HepG2 (cell line): ENCODE measurements around the gene BLOC1S4. TPM values are rescaled to one million over a fixed set of nuclear protein-coding genes. Genes with fewer than 3 reads are reported as not detected.

Experiments
- AKAP8 ChIP-seq: sonication (generic); formaldehyde crosslinking; IDR thresholded peaks from 2 replicates; pipeline ENCODE4 v1.5.1; 2020; ENCODE audit warnings: mild to moderate bottlenecking, missing genetic modification reagents
- ARID2 ChIP-seq: sonication (generic); formaldehyde crosslinking; IDR thresholded peaks from 2 replicates; pipeline ENCODE4 v1.8.1; 2022; ENCODE audit warnings: mild to moderate bottlenecking, missing genetic modification reagents, borderline replicate concordance
- EED ChIP-seq: sonication (generic); formaldehyde crosslinking; IDR thresholded peaks from 2 replicates; pipeline ENCODE4 v1.5.0; 2020; ENCODE audit warnings: mild to moderate bottlenecking, missing genetic modification reagents
- ETV5 ChIP-seq: IDR thresholded peaks from 2 replicates; pipeline ENCODE4 v1.6.1; 2018; ENCODE audit warnings: missing biosample characterization, missing genetic modification reagents, inconsistent platforms, borderline replicate concordance
- HDAC6 ChIP-seq: fragments of 200-600 bp; sonication (generic); IDR thresholded peaks from 2 replicates; pipeline ENCODE4 v1.7.0; 2017; ENCODE audit warnings: mild to moderate bottlenecking, antibody characterized with exemption, low read length, low read depth
- MAFK ChIP-seq, 2 experiments: IDR thresholded peaks in 1 of 2; conservative IDR thresholded peaks in 1 of 2; 2 replicates each; pipeline ENCODE4 v1.6.1; 2011; ENCODE audit warnings: improper control_type of control experiment in 2 of 2, low read length in 2 of 2
- MAZ ChIP-seq, 2 experiments: sonication (generic) in 1 of 2; formaldehyde crosslinking in 1 of 2; IDR thresholded peaks; 2 replicates each; pipeline versions ENCODE4 v1.5.0 to v1.6.1; 2012 to 2020; ENCODE audit warnings: low read depth in 2 of 2, mild to moderate bottlenecking in 2 of 2, borderline replicate concordance in 1 of 2, improper control_type of control experiment in 1 of 2, low read length in 1 of 2, missing genetic modification reagents in 1 of 2, moderate library complexity in 1 of 2
- MXI1 ChIP-seq: IDR thresholded peaks from 3 replicates; pipeline ENCODE4 v1.6.1; 2012; ENCODE audit warnings: low read depth, low read length, inconsistent platforms, borderline replicate concordance
- NFKB2 ChIP-seq: sonication (generic); formaldehyde crosslinking; IDR thresholded peaks from 2 replicates; pipeline ENCODE4 v1.4.0; 2020; ENCODE audit warnings: missing genetic modification reagents, borderline replicate concordance
- PAWR ChIP-seq: sonication (generic); formaldehyde crosslinking; IDR thresholded peaks from 2 replicates; pipeline ENCODE4 v1.4.0; 2020; ENCODE audit warnings: missing genetic modification reagents, mild to moderate bottlenecking, borderline replicate concordance
- SOX13 ChIP-seq, 3 experiments: fragments of 450-650 bp in 1 of 3; sonication (generic) in 1 of 3; formaldehyde crosslinking in 1 of 3; IDR thresholded peaks in 2 of 3; conservative IDR thresholded peaks in 1 of 3; 2 replicates each; pipeline versions ENCODE4 v1.5.0 to v1.6.1; 2016 to 2020; ENCODE audit warnings: antibody characterized with exemption in 1 of 3, mild to moderate bottlenecking in 1 of 3, missing compliant biosample characterization in 1 of 3, missing genetic modification reagents in 1 of 3, moderate library complexity in 1 of 3
- SRSF4 ChIP-seq: fragments of 200-400 bp; formaldehyde crosslinking; IDR thresholded peaks from one replicate; pipeline ENCODE4 v1.6.1; 2018; ENCODE audit warnings: mild to moderate bottlenecking, low read depth, low read length, moderate library complexity; ENCODE audit not compliant: poor library complexity, severe bottlenecking
- ZNF256 ChIP-seq: sonication (generic); formaldehyde crosslinking; conservative IDR thresholded peaks from 2 replicates; pipeline ENCODE4 v1.4.0; 2020; ENCODE audit warnings: missing genetic modification reagents
- ZNF282 ChIP-seq: fragments of 450-650 bp; IDR thresholded peaks from 2 replicates; pipeline ENCODE4 v1.6.1; 2018; ENCODE audit not compliant: partially characterized antibody
- ZNF431 ChIP-seq: sonication (generic); formaldehyde crosslinking; IDR thresholded peaks from 2 replicates; pipeline ENCODE4 v1.9.0; 2022; ENCODE audit warnings: missing genetic modification reagents, low read depth, mild to moderate bottlenecking, borderline replicate concordance
- ZNF660 ChIP-seq: sonication (generic); formaldehyde crosslinking; IDR thresholded peaks from 2 replicates; pipeline ENCODE4 v1.5.1; 2020; ENCODE audit warnings: mild to moderate bottlenecking, low read depth, missing genetic modification reagents, borderline replicate concordance
- ZNF746 ChIP-seq: sonication (generic); formaldehyde crosslinking; IDR thresholded peaks from 2 replicates; pipeline ENCODE4 v1.8.0; 2022; ENCODE audit warnings: mild to moderate bottlenecking, missing genetic modification reagents
- ZNF792 ChIP-seq: IDR thresholded peaks from 2 replicates; pipeline ENCODE4 v1.6.1; 2016
- polyA plus RNA-seq, 8 experiments: library from polyadenylated mRNA; depleted of rRNA in 3 of 8; stranded (reverse) in 7 of 8; unstranded in 1 of 8; fragments of >200 nt; fragmentation: Illumina TruSeq in 4 of 8; extraction: Trizol in 4 of 8; gene quantifications; 2 replicates each; pipeline versions ENCODE4 v1.2.1 to v1.2.3, GENCODE V29; 2011 to 2016; ENCODE audit warnings: low read depth in 4 of 8, missing spikeins in 1 of 8, mixed read lengths in 1 of 8; ENCODE audit not compliant: insufficient read depth in 1 of 8
- total RNA-seq, 5 experiments: library from RNA; depleted of rRNA; stranded (reverse); fragments of >200 nt; fragmentation: Illumina TruSeq; extraction: Trizol; gene quantifications; 2 replicates each; pipeline ENCODE4 v1.2.3, GENCODE V29; 2016; ENCODE audit warnings: low read depth in 1 of 5
- TF ChIP-seq, protein P1 (sequence below): sonication (generic); formaldehyde crosslinking; IDR thresholded peaks from 2 replicates; pipeline ENCODE4 v1.4.0; 2020; ENCODE audit warnings: missing genetic modification reagents, low read depth, mild to moderate bottlenecking, borderline replicate concordance
- TF ChIP-seq, protein P2 (sequence below): sonication (generic); formaldehyde crosslinking; conservative IDR thresholded peaks from 2 replicates; pipeline ENCODE4 v1.4.0; 2020; ENCODE audit warnings: missing genetic modification reagents
- TF ChIP-seq, protein P3 (sequence below): sonication (generic); formaldehyde crosslinking; IDR thresholded peaks from 2 replicates; pipeline ENCODE4 v1.8.1; 2022; ENCODE audit warnings: mild to moderate bottlenecking, missing genetic modification reagents
- TF ChIP-seq, protein P4 (sequence below): sonication (generic); formaldehyde crosslinking; IDR thresholded peaks from 2 replicates; pipeline ENCODE4 v1.4.0; 2020; ENCODE audit warnings: mild to moderate bottlenecking, low read depth, missing genetic modification reagents

Gene BLOC1S4
- total and polyA plus RNA-seq, 2 of the 13 experiments (the other 11 are each of a cell fraction or from before 2014, with no cell fraction given): 15.5 to 20.9 TPM

DNA sequence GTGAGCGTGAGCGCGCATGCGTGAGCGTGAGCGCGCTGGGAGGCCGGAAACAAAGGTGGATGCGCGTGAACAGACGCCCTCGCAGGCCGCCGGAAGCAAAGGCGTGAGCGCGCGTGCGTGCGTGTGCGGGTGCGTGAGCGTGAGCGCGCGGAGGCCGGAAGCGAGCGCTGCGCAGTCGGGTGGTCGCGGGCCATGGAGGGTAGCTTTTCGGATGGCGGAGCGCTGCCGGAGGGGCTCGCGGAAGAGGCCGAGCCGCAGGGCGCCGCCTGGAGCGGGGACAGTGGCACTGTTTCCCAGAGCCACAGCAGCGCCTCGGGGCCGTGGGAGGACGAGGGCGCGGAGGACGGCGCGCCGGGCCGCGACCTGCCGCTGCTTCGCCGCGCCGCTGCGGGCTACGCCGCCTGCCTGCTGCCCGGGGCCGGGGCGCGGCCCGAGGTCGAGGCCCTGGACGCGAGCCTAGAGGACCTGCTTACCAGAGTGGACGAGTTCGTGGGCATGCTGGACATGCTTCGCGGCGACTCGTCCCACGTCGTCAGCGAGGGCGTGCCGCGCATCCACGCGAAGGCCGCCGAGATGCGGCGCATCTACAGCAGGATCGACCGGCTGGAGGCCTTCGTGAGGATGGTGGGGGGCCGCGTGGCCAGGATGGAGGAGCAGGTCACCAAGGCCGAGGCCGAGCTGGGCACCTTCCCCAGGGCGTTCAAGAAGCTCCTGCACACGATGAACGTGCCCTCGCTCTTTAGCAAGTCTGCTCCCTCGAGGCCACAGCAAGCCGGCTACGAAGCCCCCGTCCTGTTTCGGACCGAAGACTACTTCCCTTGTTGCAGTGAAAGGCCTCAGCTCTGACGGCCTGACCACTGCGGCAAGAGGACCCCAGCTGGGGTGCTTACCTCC is at the start of gene BLOC1S4 (continued):
- peak; percentile 91 for TF ChIP-seq EED (CRISPR knock-in tag)
- TF ChIP-seq, protein P1, sequence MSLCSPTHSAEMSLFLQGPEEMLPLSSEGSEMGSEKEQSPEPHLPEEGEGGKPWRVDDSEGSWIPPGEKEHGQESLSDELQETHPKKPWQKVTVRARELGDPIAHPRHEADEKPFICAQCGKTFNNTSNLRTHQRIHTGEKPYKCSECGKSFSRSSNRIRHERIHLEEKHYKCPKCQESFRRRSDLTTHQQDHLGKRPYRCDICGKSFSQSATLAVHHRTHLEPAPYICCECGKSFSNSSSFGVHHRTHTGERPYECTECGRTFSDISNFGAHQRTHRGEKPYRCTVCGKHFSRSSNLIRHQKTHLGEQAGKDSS (CRISPR knock-in tag): peak; percentile 42
- TF ChIP-seq, protein P2, sequence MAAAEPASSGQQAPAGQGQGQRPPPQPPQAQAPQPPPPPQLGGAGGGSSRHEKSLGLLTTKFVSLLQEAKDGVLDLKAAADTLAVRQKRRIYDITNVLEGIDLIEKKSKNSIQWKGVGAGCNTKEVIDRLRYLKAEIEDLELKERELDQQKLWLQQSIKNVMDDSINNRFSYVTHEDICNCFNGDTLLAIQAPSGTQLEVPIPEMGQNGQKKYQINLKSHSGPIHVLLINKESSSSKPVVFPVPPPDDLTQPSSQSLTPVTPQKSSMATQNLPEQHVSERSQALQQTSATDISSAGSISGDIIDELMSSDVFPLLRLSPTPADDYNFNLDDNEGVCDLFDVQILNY (CRISPR knock-in tag): 0 out of 2 replicates have a peak, but pooled peaks have one; percentile 26
- no peak for TF ChIP-seq ZNF746 (CRISPR knock-in tag)
- no peak for TF ChIP-seq MAZ (IDR thresholded peaks at IDR 0.05; ENCODE audit: borderline replicate concordance, low read depth, low read length)
- TF ChIP-seq MAZ (CRISPR knock-in tag; IDR thresholded peaks at IDR 0.05; ENCODE audit: low read depth): peak; percentile 77
- peak; percentile 72; the same call in 1 of the 2 replicates for TF ChIP-seq ARID2
- TF ChIP-seq, protein P3, sequence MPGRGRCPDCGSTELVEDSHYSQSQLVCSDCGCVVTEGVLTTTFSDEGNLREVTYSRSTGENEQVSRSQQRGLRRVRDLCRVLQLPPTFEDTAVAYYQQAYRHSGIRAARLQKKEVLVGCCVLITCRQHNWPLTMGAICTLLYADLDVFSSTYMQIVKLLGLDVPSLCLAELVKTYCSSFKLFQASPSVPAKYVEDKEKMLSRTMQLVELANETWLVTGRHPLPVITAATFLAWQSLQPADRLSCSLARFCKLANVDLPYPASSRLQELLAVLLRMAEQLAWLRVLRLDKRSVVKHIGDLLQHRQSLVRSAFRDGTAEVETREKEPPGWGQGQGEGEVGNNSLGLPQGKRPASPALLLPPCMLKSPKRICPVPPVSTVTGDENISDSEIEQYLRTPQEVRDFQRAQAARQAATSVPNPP: 0 out of 2 replicates have a peak, but pooled peaks have one; percentile 33
- peak; percentile 39; the same call in 1 of the 2 replicates for TF ChIP-seq ZNF431 (CRISPR knock-in tag)
- no peak for TF ChIP-seq SOX13 (IDR thresholded peaks at IDR 0.05)
- TF ChIP-seq SOX13 (CRISPR knock-in tag; conservative IDR thresholded peaks at IDR 0.05 in 1 of 2, IDR thresholded peaks at IDR 0.05 in 1 of 2): peak in 1 of 2 experiments; percentile 47; a peak in 1 of 4 replicates
- peak; percentile 99 for TF ChIP-seq ETV5 (CRISPR knock-in tag)
- TF ChIP-seq NFKB2 (CRISPR knock-in tag): peak; percentile 38; the same call in 1 of the 2 replicates
- peak; percentile 64; the same call in 1 of the 2 replicates for TF ChIP-seq ZNF792 (CRISPR knock-in tag)
- peak; percentile 80; the same call in 2 of the 3 replicates for TF ChIP-seq MXI1
- TF ChIP-seq PAWR (CRISPR knock-in tag): 0 out of 2 replicates have a peak, but pooled peaks have one; percentile 11
- TF ChIP-seq, protein P4, sequence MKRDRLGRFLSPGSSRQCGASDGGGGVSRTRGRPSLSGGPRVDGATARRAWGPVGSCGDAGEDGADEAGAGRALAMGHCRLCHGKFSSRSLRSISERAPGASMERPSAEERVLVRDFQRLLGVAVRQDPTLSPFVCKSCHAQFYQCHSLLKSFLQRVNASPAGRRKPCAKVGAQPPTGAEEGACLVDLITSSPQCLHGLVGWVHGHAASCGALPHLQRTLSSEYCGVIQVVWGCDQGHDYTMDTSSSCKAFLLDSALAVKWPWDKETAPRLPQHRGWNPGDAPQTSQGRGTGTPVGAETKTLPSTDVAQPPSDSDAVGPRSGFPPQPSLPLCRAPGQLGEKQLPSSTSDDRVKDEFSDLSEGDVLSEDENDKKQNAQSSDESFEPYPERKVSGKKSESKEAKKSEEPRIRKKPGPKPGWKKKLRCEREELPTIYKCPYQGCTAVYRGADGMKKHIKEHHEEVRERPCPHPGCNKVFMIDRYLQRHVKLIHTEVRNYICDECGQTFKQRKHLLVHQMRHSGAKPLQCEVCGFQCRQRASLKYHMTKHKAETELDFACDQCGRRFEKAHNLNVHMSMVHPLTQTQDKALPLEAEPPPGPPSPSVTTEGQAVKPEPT (CRISPR knock-in tag): peak; percentile 77; the same call in 1 of the 2 replicates
- no peak for TF ChIP-seq MAFK (conservative IDR thresholded peaks at IDR 0.05 in 1 of 2, IDR thresholded peaks at IDR 0.05 in 1 of 2; ENCODE audit: low read length in 2 of 2)
- TF ChIP-seq ZNF282: no peak
- 0 out of 2 replicates have a peak, but pooled peaks have one; percentile 5 for TF ChIP-seq ZNF256 (CRISPR knock-in tag)
- no peak for TF ChIP-seq HDAC6
- TF ChIP-seq SRSF4: no peak
- no peak for TF ChIP-seq ZNF660 (CRISPR knock-in tag)
- peak; percentile 57; the same call in 1 of the 2 replicates for TF ChIP-seq AKAP8
